LNCaP clone FGC (cell line): ENCODE data around the gene SYNPR.

Experiments
- DNase-seq: peaks from one replicate; pipeline ENCODE4 v3.0.0-alpha.2; 2011; ENCODE audit warnings: low read depth
- H3K4me3 ChIP-seq: 2 replicates; pipeline ENCODE4 v1.5.1; 2011; ENCODE audit warnings: mild to moderate bottlenecking, low read depth, low read length, control low read depth
- TF ChIP-seq, protein P1 (sequence below): IDR thresholded peaks from 2 replicates; pipeline ENCODE4 v1.5.1; 2012; ENCODE audit warnings: mild to moderate bottlenecking; ENCODE audit not compliant: control insufficient read depth, insufficient read depth; ENCODE audit errors: extremely low read depth

SYNPR gene

DNA sequence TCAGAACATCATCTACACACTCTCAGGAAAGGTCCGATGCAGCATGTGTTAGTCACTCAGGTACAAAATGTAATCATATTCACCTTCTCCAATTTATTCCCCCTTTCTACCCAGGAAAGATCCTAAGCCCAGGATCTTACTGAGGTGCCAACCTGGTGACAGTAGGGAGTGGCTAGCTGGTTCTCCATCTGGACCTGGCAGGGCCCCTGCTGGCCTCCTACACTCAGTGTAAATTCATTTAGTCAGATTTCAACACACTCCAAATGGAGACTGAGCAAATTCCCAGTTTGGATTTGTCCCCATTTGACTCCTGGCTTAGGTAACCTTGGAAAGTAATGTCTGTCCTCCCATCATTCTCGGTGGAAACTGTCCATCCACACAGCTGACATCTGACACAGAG is 47.3 kb downstream of the SYNPR start:
- TF ChIP-seq, protein P1, sequence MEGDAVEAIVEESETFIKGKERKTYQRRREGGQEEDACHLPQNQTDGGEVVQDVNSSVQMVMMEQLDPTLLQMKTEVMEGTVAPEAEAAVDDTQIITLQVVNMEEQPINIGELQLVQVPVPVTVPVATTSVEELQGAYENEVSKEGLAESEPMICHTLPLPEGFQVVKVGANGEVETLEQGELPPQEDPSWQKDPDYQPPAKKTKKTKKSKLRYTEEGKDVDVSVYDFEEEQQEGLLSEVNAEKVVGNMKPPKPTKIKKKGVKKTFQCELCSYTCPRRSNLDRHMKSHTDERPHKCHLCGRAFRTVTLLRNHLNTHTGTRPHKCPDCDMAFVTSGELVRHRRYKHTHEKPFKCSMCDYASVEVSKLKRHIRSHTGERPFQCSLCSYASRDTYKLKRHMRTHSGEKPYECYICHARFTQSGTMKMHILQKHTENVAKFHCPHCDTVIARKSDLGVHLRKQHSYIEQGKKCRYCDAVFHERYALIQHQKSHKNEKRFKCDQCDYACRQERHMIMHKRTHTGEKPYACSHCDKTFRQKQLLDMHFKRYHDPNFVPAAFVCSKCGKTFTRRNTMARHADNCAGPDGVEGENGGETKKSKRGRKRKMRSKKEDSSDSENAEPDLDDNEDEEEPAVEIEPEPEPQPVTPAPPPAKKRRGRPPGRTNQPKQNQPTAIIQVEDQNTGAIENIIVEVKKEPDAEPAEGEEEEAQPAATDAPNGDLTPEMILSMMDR, result no peak
- no peak for DNase-seq
- no peak overlapping the region for H3K4me3 ChIP-seq

DNA sequence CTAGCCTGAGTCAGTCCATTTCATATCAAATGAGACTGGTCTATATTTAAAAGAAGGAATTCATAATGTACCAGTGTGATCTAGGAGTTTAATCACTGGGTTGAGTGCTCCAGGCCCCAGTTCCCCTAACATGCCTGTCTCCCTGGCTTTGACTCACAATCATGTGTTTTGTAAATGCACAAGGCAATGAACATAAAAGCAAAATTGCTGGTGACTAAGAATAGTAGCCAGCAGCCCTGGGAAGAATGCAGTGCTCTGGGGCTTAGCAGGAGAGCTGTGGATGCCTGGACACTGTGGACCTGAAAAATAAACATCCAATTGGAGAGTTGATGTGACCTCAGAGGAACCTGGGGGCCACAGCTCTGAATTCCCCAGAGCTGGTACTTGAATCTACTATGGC is 50.3 kb downstream of the SYNPR start:
- no peak for DNase-seq
- no peak overlapping the region for H3K4me3 ChIP-seq
- TF ChIP-seq, protein P1, result no peak

DNA sequence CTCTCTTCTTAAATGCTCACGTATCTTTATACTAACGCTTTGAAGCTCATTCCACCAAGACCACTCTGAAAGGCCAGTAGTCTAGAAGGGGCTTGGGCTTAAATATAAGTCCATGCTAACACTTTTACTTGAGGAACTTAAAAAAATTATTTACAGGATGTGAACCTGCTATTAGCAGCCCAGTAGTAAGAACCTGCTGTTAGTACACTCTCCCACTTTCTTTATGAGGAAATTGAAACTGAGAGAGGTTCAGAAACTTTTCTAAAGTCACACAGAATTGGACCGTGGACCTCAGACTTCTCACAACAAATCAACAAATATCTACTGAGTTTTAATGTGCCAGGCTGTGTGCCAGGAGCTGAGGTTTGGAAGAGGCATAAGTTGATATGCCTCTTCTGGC is 53.4 kb downstream of the SYNPR start:
- TF ChIP-seq, protein P1, result no peak
- no peak for DNase-seq
- no peak overlapping the region for H3K4me3 ChIP-seq

DNA sequence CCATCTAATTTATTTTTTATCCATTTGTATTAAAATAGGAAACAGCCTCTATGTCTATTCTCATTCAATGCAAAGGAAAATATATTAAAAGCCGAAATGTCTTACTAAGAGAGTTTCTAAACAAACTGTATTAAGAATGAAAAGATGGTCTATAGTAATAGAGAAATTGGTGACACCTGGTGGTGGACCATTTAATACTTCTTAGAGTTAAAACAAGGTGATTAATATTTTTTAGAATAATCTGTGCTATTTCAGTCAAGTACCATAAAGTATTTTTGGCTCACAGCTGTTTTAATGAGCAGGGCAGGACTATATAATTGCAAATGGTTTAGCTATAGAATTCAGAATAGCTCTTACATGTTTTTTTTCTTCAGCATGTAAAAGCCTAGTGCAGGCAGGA is 55.7 kb downstream of the SYNPR start:
- DNase-seq, result no peak
- no peak overlapping the region for H3K4me3 ChIP-seq
- TF ChIP-seq, protein P1, result peak; percentile 21; the same call in 1 of the 2 replicates

DNA sequence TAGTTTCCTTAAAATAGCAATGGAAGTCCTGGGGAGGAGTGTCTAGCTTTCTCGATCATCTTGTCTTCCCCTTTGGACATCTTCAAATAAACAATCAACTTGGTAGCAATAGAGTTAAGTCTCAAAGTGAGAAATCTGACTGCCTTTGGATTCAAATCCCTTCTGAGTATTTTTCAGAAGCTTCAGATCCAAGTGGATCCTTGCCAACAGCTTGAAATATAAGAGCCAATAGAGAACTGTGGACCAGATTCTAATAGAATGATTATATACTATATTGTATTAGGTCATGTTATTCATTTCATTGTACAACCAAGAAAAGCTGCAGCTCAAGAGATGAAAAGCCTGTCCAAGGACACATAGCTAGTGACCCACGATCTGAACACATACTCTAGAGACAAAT is 60.2 kb downstream of the SYNPR start:
- no peak overlapping the region for H3K4me3 ChIP-seq
- no peak for DNase-seq
- TF ChIP-seq, protein P1, result no peak

DNA sequence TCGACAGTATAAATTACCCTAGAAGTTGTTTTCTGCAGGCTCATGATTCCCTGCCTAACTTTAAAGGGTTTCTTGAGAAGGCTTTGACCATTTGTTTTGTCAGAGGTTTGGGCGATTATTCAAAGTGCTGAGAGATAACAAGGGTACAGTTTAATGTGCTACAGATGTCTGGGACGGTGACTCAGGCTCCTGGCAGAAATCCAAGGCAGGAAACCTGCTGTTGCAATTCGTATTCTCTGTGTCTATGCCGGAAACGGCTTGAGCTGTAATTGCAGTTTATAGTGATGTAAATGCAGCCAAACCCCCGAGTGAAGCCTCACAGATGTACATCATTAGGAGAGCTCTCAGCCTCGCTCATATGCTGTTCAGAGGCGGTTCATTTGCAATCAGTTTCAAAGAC is 65.6 kb downstream of the SYNPR start:
- TF ChIP-seq, protein P1, result no peak
- no peak overlapping the region for H3K4me3 ChIP-seq
- DNase-seq, result peak; percentile 30

DNA sequence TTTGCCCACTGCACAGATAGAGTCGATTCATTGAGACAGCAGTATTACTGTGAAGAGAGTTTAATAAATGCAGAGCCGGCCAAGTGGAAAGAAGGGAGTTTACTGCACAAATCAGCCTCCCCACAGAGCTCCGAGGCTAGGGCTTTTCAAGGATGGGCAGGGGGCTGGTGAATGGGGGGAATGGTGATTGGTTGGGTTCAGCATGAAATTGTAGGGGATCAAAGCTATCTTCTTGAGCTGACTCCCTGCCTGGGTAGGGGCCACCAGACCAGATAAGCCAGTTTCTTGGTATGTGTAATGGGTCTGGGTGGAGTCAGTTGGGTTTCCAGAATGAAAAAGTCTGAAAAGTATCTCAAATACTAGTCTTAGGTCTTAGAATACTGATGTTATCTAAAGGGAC is 66.6 kb downstream of the SYNPR start:
- H3K4me3 ChIP-seq, result no peak overlapping the region
- DNase-seq, result no peak

More for the DNA sequence above, 66.6 kb downstream of the SYNPR start:
- TF ChIP-seq, protein P1, result no peak
